ENCODE results near the gene CD244. TPM values are rescaled to one million over a fixed set of nuclear protein-coding genes. Genes with fewer than 3 reads are reported as not detected.
A peak's percentile ranks its signal among the peaks of the same experiment; 100 is the strongest.

The CD244 gene
- total and polyA plus RNA-seq, 8 donors: 0.43 to 3.7 (median 0.82) TPM

DNA sequence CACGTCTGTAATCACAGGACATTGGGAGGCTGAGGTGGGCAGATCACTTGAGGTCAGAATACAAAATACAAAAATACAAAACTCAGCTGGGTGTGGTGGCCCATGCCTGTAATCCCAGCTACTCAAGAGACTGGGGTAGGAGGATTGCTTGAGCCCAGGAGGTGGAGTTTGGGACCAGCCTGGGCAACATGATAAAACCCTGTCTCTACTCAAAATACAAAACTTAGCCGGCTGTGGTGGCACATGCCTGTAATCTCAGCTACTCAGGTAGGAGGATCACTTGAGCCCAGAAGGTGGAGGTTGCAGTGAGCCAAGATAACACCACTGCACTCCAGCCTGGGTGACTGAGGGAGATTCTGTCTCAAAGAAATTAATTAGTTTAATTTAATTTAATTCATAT lies 28.8 kb upstream of the CD244 start:
- Histone ChIP-seq H3K27ac (no peak overlapping the region), H3K36me3 (no peaks in the 10 kb centered on the region), H3K9me3 (peaks cover 0 to 6% of the 10 kb centered on the region in 2 donors), H3K4me3 (no peak overlapping the region), H3K4me1 (no peaks in the 10 kb centered on the region), H3K27me3 (peaks cover 0 to 6% of the 10 kb centered on the region in 2 donors)
- ATAC-seq (no peak), DNase-seq (no peak)
- TF ChIP-seq, protein P1, sequence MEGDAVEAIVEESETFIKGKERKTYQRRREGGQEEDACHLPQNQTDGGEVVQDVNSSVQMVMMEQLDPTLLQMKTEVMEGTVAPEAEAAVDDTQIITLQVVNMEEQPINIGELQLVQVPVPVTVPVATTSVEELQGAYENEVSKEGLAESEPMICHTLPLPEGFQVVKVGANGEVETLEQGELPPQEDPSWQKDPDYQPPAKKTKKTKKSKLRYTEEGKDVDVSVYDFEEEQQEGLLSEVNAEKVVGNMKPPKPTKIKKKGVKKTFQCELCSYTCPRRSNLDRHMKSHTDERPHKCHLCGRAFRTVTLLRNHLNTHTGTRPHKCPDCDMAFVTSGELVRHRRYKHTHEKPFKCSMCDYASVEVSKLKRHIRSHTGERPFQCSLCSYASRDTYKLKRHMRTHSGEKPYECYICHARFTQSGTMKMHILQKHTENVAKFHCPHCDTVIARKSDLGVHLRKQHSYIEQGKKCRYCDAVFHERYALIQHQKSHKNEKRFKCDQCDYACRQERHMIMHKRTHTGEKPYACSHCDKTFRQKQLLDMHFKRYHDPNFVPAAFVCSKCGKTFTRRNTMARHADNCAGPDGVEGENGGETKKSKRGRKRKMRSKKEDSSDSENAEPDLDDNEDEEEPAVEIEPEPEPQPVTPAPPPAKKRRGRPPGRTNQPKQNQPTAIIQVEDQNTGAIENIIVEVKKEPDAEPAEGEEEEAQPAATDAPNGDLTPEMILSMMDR (IDR thresholded peaks at IDR 0.05): no peak
- intact Hi-C loops (cut with DNase I): no loop called here

DNA sequence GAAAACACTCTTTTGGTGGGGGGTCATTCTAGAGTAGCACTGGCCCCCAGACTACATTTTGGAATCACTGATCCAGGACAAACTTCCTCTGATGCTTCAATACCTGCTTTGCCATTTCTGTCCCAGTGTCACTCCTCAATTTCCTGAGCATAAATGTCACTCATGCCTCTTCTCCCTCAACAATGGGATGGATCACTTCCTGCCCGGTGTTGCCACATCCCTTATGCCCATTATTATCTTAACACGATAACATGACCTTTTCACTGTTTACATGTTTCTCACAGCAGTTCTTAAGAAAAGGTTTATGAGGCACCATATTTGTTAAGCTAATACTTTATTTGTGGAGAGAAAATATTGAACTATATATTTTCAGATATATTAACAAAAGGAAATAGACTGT lies 26.2 kb upstream of the CD244 start:
- Histone ChIP-seq H3K9me3 (peaks cover 0 to 1% of the 10 kb centered on the region in 2 donors), H3K27me3 (peaks cover 0 to 6% of the 10 kb centered on the region in 2 donors), H3K4me1 (no peaks in the 10 kb centered on the region), H3K36me3 (no peaks in the 10 kb centered on the region), H3K4me3 (no peak overlapping the region), H3K27ac (no peak overlapping the region)
- TF ChIP-seq, protein P1 (IDR thresholded peaks at IDR 0.05): no peak
- intact Hi-C loops (cut with DNase I): no loop called here
- no peak for DNase-seq
- no peak for ATAC-seq

DNA sequence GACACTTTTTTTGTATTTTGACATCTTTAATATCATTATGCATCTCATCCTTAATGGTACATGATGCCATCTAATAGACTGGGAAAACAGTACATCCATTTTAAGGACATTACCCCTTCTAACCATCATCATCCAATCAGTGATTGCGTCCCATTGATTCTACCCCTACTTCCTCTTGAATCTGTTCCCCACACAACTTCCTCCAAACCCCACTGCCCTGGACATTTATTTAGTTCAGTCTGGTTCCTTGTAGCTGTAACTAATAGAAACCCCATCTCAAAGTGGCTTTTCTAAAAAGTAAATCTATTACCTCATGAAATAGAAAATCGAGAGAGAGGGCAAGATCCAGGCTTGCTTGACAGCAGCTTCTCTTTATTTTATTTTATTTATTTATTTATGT lies 24.4 kb upstream of the CD244 start:
- Histone ChIP-seq H3K4me3 (no peak overlapping the region), H3K4me1 (no peaks in the 10 kb centered on the region), H3K27ac (no peak overlapping the region), H3K9me3 (no peaks in the 10 kb centered on the region), H3K36me3 (no peaks in the 10 kb centered on the region), H3K27me3 (peaks cover 0 to 6% of the 10 kb centered on the region in 2 donors)
- intact Hi-C loops (cut with DNase I): no loop called here
- no peak for DNase-seq
- TF ChIP-seq, protein P1 (IDR thresholded peaks at IDR 0.05): no peak
- no peak for ATAC-seq

DNA sequence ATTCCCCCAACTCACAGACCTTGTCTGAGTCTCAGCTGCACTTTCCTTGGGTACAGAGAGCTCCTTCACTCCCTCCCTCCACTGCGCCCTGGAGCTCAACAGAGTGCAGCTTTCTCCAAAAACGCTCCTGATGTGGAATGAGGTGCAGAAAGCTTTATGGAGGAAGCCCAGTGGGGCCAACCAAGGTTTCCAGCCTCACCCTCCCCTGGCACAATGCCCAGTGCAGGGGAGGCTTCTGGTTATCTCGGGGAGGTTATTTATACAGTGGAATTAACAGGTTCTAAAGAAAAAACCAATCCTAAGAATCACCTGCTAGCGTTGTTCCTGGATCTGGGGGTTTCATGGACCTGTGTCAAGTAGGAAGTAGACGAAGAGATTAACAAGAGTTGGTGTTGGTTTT lies 22.4 kb upstream of the CD244 start, which contains the start of gene ITLN1:
ITLN1 (minus strand) TSS at position 139 of the 400 bp plus-strand sequence. CDS start 303 bp downstream, outside the sequence.
- intact Hi-C loops (cut with DNase I): no loop called here
- H3K36me3 ChIP-seq: no peaks in the 10 kb centered on the region
- H3K9me3 ChIP-seq: no peaks in the 10 kb centered on the region
- peaks cover 0 to 2% of the 10 kb centered on the region in 2 donors for H3K27me3 ChIP-seq
- no peaks in the 10 kb centered on the region for H3K4me1 ChIP-seq
- no peak within 1 kb of the TSS for H3K4me3 ChIP-seq
- ATAC-seq (no peak), DNase-seq (no peak)
- H3K27ac ChIP-seq: no peak within 1 kb of the TSS
- TF ChIP-seq, protein P1 (IDR thresholded peaks at IDR 0.05): no peak

DNA sequence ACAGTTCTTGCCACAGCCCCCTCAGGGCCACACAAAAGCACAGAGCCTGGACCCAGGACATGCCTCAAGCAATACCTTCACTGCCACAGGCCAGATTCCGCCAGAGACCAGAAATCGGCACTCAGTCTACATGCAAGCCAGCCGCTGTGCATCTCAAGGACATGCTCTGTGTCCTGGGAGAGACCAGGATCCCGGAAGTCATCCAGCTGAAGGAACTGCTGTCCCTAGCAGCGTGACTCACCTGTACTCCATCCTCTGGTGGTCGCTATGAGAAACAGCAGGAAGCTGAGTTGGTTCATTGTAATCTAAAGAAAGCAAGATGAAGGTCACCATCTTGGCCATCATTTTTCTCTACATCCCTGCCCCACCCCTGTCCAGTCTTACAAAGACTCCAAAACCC lies 21.9 kb upstream of the CD244 start:
- Histone ChIP-seq H3K4me3 (no peak overlapping the region), H3K4me1 (no peaks in the 10 kb centered on the region), H3K9me3 (no peaks in the 10 kb centered on the region), H3K27me3 (no peaks in the 10 kb centered on the region), H3K36me3 (no peaks in the 10 kb centered on the region), H3K27ac (no peak overlapping the region)
- ATAC-seq (no peak), DNase-seq (peak in 1 of 4 donors; percentile 11)
- intact Hi-C loops (cut with DNase I): no loop called here
- TF ChIP-seq, protein P1 (IDR thresholded peaks at IDR 0.05): no peak

All from left lung (tissue), 10 donors.